Ectodermal cell (in vitro differentiated cells): ENCODE results near the gene GPR152.
"Not testable (repeated sequence)": the region's sequence is repeated elsewhere in the genome, so short reads cannot be mapped to it uniquely, and the experiment has no call there.

Experiments used
- H3K27ac ChIP-seq: 2 replicates; pipeline ENCODE4 v1.7.0; 2013; ENCODE audit warnings: mild to moderate bottlenecking, low read depth, low read length; ENCODE audit not compliant: insufficient read depth, poor library complexity, severe bottlenecking
- H3K27me3 ChIP-seq: 2 replicates; pipeline ENCODE4 v1.7.0; 2013; ENCODE audit warnings: mild to moderate bottlenecking, low read length; ENCODE audit not compliant: insufficient read depth, control insufficient read depth, poor library complexity, severe bottlenecking
- H3K36me3 ChIP-seq: one replicate; pipeline ENCODE4 v1.7.0; 2013; ENCODE audit warnings: low read length; ENCODE audit not compliant: control insufficient read depth, insufficient read depth
- H3K4me1 ChIP-seq: one replicate; pipeline ENCODE4 v1.7.0; 2013; ENCODE audit warnings: low read length; ENCODE audit not compliant: control insufficient read depth, insufficient read depth
- H3K4me3 ChIP-seq: 2 replicates; pipeline ENCODE4 v1.7.0; 2013; ENCODE audit warnings: low read depth, low read length, control low read depth; ENCODE audit not compliant: insufficient read depth
- H3K9me3 ChIP-seq: 2 replicates; pipeline ENCODE4 v1.7.0; 2013; ENCODE audit warnings: mild to moderate bottlenecking, low read length, moderate library complexity; ENCODE audit not compliant: control insufficient read depth
- WGBS, 2 experiments: methylation state at CpG; one replicate each; pipeline ENCODE4 v1.1.7; 2013; ENCODE audit warnings: missing lambda C conversion rate in 2 of 2; 5-methylcytosine and 5-hydroxymethylcytosine counted together

The GPR152 gene

GRCh38 chr11:67486481-67487195 is 34.1 kb upstream of the GPR152 start:
- Histone ChIP-seq H3K4me3 (no peak overlapping the region), H3K27ac (no peak overlapping the region), H3K9me3 (no peaks in the 10 kb centered on the region), H3K4me1 (peaks cover 6% of the 10 kb centered on the region), H3K27me3 (peaks cover 4% of the 10 kb centered on the region), H3K36me3 (no peaks in the 10 kb centered on the region)
- 94 to 95% methylated on average over 20 of the region's 20 CpGs for WGBS, 2 experiments

GRCh38 chr11:67485873-67486361 is 33.4 kb upstream of the GPR152 start:
- WGBS, 2 experiments = 87 to 89% methylated on average over 7 of the region's 7 CpGs
- not testable (repeated sequence) for H3K9me3 ChIP-seq, H3K27me3 ChIP-seq, H3K4me3 ChIP-seq, H3K4me1 ChIP-seq, H3K27ac ChIP-seq, H3K36me3 ChIP-seq

GRCh38 chr11:67484847-67485311 is 32.4 kb upstream of the GPR152 start:
- Histone ChIP-seq H3K9me3 (no peaks in the 10 kb centered on the region), H3K4me1 (peaks cover 6% of the 10 kb centered on the region), H3K36me3 (no peaks in the 10 kb centered on the region), H3K27me3 (peaks cover 4% of the 10 kb centered on the region), H3K27ac (no peak overlapping the region), H3K4me3 (no peak overlapping the region)
- WGBS, 2 experiments = 89% methylated on average over 11 of the region's 11 CpGs

- H3K27ac ChIP-seq = no peak overlapping the region
- WGBS, 2 experiments = 93 to 94% methylated on average over 16 of the region's 16 CpGs
- H3K27me3 ChIP-seq = peaks cover 4% of the 10 kb centered on the region
- peaks cover 6% of the 10 kb centered on the region for H3K4me1 ChIP-seq
- no peak overlapping the region for H3K4me3 ChIP-seq
- no peaks in the 10 kb centered on the region for H3K9me3 ChIP-seq
- H3K36me3 ChIP-seq = no peaks in the 10 kb centered on the region
Measured at GRCh38 chr11:67483831-67484665, 31.5 kb upstream of the GPR152 start.

- Histone ChIP-seq H3K36me3 (no peaks in the 10 kb centered on the region), H3K9me3 (no peaks in the 10 kb centered on the region), H3K27ac (peak within 1 kb of the TSS; percentile 47), H3K27me3 (peaks cover 4% of the 10 kb centered on the region), H3K4me3 (peak within 1 kb of the TSS; percentile 50), H3K4me1 (peaks cover 6% of the 10 kb centered on the region)
- WGBS, 2 experiments = 10 to 11% methylated on average over 60 of the region's 60 CpGs
Measured at GRCh38 chr11:67482827-67483798, 30.6 kb upstream of the GPR152 start, which contains the start of gene AIP. TSS of gene AIP (plus strand) at chr11:67483026. CDS start at chr11:67483159, 133 bp downstream.

GRCh38 chr11:67482275-67482826 is 29.8 kb upstream of the GPR152 start:
- H3K9me3 ChIP-seq = no peaks in the 10 kb centered on the region
- 82 to 85% methylated on average over 19 of the region's 19 CpGs for WGBS, 2 experiments
- no peak overlapping the region for H3K27ac ChIP-seq
- H3K4me3 ChIP-seq = peak overlapping the region; percentile 50
- no peaks in the 10 kb centered on the region for H3K36me3 ChIP-seq
- peaks cover 6% of the 10 kb centered on the region for H3K4me1 ChIP-seq
- H3K27me3 ChIP-seq = peaks cover 4% of the 10 kb centered on the region

- not testable (repeated sequence) for H3K36me3 ChIP-seq, H3K4me1 ChIP-seq, H3K4me3 ChIP-seq, H3K27me3 ChIP-seq, H3K27ac ChIP-seq, H3K9me3 ChIP-seq
- 88 to 96% methylated on average over 11 to 12 of the region's 16 CpGs for WGBS, 2 experiments
Measured at GRCh38 chr11:67477344-67478050, 25.0 kb upstream of the GPR152 start.

GRCh38 chr11:67476692-67477091 is 24.2 kb upstream of the GPR152 start:
- not testable (repeated sequence) for H3K27me3 ChIP-seq, H3K9me3 ChIP-seq, H3K4me1 ChIP-seq, H3K27ac ChIP-seq, H3K36me3 ChIP-seq, H3K4me3 ChIP-seq
- 92 to 94% methylated on average over 10 of the region's 10 CpGs for WGBS, 2 experiments

GRCh38 chr11:67472882-67473281 is 20.4 kb upstream of the GPR152 start:
- Histone ChIP-seq H3K36me3 (no peaks in the 10 kb centered on the region), H3K27me3 (no peaks in the 10 kb centered on the region), H3K4me3 (no peak overlapping the region), H3K9me3 (no peaks in the 10 kb centered on the region), H3K4me1 (no peaks in the 10 kb centered on the region), H3K27ac (no peak overlapping the region)
- 82 to 83% methylated on average over 7 of the region's 7 CpGs for WGBS, 2 experiments
